ENCODE results near the gene CCDC15. TPM values are rescaled to one million over a fixed set of nuclear protein-coding genes. Genes with fewer than 3 reads are reported as not detected.

Gene CCDC15
- total RNA-seq = 10 to 100 TPM in 1 of 4 donors, 1 to 10 TPM in 3; 2.0 to 11.5 (median 3.8) TPM

DNA sequence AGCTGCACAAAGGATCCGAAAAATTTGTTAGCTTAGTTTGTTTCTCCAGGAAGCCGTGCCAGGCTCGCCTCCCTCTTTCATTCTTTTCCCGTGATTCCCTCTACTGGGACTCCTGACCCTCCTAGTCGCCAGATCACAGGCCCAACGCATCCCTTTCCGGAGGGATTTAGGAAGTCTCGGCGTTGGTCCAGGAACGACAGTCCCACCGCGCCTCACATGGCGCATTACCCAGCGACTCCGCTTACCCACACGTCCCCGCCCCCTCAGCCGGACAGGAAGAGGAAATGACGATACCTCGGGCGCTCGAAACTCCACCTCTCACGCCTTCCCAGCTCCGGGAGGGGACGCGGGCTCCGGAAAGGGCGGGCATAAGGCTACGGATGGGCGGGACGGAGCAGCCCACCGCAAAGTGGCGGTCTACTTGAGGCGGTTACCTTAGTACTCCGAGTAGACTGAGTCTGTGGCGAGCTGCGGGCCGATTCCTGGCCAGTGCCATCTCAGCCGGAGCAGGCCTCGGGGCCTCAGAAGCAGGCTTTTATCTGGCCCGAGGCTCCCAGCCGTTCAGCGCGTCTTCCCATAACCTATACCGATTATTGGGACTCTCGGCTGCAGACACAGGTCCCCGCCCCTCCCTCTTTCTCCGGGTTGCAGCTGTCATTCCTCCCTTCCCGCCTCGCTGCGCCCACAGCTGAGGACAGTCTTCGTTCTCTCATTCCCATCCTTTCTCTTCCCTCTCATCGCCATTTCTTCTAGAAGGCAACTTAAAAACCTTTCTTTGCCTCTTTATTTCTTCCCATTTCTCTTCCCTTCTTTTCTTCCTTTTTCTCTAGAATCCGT is at the start of gene CCDC15:
Gene CCDC15, plus strand, starts transcription at position 450 of the 837 bp plus-strand sequence. CDS start 531 bp downstream, outside the sequence.
- H3K4me1 ChIP-seq = peaks cover 17% of the 10 kb centered on the region

DNA sequence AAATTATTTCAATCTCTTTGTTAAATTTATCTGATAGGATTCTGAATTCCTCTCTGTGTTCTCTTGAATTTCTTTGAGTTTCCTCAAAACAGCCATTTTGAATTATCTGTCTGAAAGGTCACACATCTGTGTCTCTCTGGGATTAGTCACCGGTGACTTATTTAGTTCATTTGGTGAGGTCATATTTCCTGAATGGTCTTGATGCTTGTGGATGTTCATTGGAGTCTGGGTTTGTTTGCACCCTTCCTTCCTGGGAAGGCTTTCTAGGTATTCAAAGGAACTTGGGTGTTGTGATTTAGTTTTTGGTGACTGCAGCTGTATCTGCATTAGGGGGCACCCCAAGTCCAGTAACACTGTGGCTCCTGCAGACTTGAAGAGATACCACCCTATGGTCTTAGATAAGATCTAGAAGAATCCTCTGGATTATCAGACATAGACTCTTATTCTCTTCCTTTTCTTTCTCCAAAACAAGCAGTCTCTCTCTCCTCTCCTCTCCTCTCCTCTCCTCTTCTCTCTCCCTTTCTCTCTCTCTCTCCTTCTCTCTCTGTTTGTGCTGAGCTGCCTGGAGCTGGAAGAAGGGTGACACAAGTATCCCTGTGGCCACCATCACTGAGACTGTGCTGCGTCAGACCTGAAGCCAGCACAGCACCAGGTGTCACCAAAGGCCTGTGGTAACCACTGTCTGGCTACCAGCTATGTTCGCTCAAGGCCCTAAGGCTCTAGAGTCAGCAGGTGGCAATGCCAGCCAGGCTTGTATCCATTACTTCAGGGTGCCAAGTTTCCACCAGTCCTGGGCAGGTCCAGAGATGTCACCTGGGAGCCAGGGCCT is 38.2 kb upstream of the CCDC15 start:
- WGBS = 78% methylated on average over 3 of the region's 3 CpGs
- Histone ChIP-seq H3K9me3 (no peaks in the 10 kb centered on the region), H3K27me3 (peaks cover 2% of the 10 kb centered on the region), H3K36me3 (no peaks in the 10 kb centered on the region), H3K27ac (no peak overlapping the region), H3K4me1 (peaks cover 1% of the 10 kb centered on the region), H3K4me3 (no peak overlapping the region)
- DNase-seq (ENCODE audit: low spot score in 2 of 2) = peak in 1 of 2 donors; percentile 18
- TF ChIP-seq EP300 (IDR thresholded peaks at IDR 0.05) = no peak
- no peak for TF ChIP-seq POLR2AphosphoS5 (IDR thresholded peaks at IDR 0.05)
- TF ChIP-seq CTCF (IDR thresholded peaks at IDR 0.05) = no peak
- TF ChIP-seq POLR2A (IDR thresholded peaks at IDR 0.05) = no peak

More for the DNA sequence above, at the start of gene CCDC15:
- TF ChIP-seq POLR2A (IDR thresholded peaks at IDR 0.05) (peak in 1 of 2 donors; percentile 58), POLR2AphosphoS5 (IDR thresholded peaks at IDR 0.05) (peak in 2 of 3 donors; percentile 45 to 62), CTCF (IDR thresholded peaks at IDR 0.05) (no peak), EP300 (IDR thresholded peaks at IDR 0.05) (no peak)
- peak; percentile 98 for DNase-seq (ENCODE audit: low spot score in 2 of 2)
- Histone ChIP-seq H3K9me3 (no peaks in the 10 kb centered on the region), H3K36me3 (no peaks in the 10 kb centered on the region), H3K4me3 (peak within 1 kb of the TSS; percentile 65), H3K27ac (peak within 1 kb of the TSS; percentile 67), H3K27me3 (no peaks in the 10 kb centered on the region)
- under 1% methylated on average over 53 of the region's 54 CpGs for WGBS

GRCh38 chr11:124916370-124916710 is 37.7 kb upstream of the CCDC15 start:
- Histone ChIP-seq H3K9me3 (no peaks in the 10 kb centered on the region), H3K4me1 (peaks cover 7% of the 10 kb centered on the region), H3K4me3 (no peak overlapping the region), H3K27ac (no peak overlapping the region), H3K27me3 (peaks cover 2% of the 10 kb centered on the region), H3K36me3 (no peaks in the 10 kb centered on the region)
- DNase-seq (ENCODE audit: low spot score in 2 of 2) = peak in 1 of 2 donors; percentile 53
- no peak for TF ChIP-seq EP300 (IDR thresholded peaks at IDR 0.05)
- TF ChIP-seq POLR2A (IDR thresholded peaks at IDR 0.05) = no peak
- TF ChIP-seq CTCF (IDR thresholded peaks at IDR 0.05) = no peak
- TF ChIP-seq POLR2AphosphoS5 (IDR thresholded peaks at IDR 0.05) = no peak

DNA sequence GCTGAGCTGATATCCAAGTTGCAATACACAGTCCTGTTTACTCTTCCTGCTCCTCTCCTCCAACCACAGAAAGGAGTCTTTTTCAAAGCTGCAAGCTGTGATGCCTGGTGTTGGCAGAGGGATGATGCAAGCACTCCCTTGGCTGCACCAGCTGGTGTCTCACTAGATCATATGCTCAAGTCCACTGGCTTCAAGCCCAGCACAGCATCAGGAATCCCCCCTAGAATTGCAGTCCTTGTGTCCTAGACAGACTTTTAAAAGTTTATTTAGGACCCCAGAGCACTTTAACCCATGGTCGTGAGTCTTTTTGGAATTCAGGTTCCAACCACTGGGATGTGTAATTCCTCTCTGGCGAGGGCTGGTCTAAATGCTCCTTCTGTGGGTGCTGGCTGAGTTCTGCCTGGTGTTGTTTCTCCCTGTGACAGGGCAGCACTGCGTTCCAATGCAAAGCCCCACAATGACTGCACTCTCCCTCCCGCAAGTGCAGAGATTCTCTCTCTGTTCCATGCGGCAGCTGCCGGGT is 36.8 kb upstream of the CCDC15 start:
- Histone ChIP-seq H3K9me3 (no peaks in the 10 kb centered on the region), H3K27ac (no peak overlapping the region), H3K27me3 (peaks cover 3% of the 10 kb centered on the region), H3K4me3 (no peak overlapping the region), H3K36me3 (no peaks in the 10 kb centered on the region), H3K4me1 (peaks cover 8% of the 10 kb centered on the region)
- WGBS = 85% methylated on average over 6 of the region's 6 CpGs
- TF ChIP-seq POLR2A (IDR thresholded peaks at IDR 0.05) = no peak
- no peak for TF ChIP-seq EP300 (IDR thresholded peaks at IDR 0.05)
- TF ChIP-seq CTCF (IDR thresholded peaks at IDR 0.05) = no peak
- TF ChIP-seq POLR2AphosphoS5 (IDR thresholded peaks at IDR 0.05) = no peak
- no peak for DNase-seq (ENCODE audit: low spot score in 2 of 2)

Measured in suprapubic skin (tissue), 4 donors.